ENCODE measurements around the gene TMTC1.

DNA sequence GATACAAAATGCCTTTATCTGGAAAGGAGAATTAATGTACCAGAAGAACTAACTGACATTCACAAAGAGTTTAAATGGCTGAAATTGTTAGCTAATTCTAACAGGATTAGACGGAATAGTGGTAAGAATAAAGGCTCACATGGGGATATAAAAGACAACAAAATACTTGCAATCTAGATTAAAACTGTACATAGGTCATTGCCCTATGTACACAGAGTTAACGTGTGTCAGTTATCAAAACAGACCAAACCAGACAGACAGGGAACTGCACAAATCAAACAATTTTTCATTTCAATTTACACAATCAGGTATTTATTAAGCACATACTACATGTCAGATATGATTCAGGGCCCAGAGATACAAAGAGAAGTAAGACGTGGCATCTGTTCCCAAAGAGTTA is 12.6 kb downstream of the TMTC1 start:
- no peak for TF ChIP-seq ZFP30 (CRISPR knock-in tag; IDR thresholded peaks at IDR 0.05)
- no peak for TF ChIP-seq BACH2 (CRISPR knock-in tag; IDR thresholded peaks at IDR 0.05; ENCODE audit: borderline replicate concordance)
- no peak for TF ChIP-seq ZFP3 (CRISPR knock-in tag; IDR thresholded peaks at IDR 0.05)
